K562 (cell line): Measurements from ENCODE around the gene ACOT9. TPM values are rescaled to one million over a fixed set of nuclear protein-coding genes. Genes with fewer than 3 reads are reported as not detected.
A peak's percentile ranks its signal among the peaks of the same experiment; 100 is the strongest.

Source experiments
- ARID1B ChIP-seq: fragments of 450-650 bp; IDR thresholded peaks from 2 replicates; pipeline ENCODE4 v1.6.1; 2016; ENCODE audit warnings: antibody characterized with exemption, mild to moderate bottlenecking, inconsistent platforms
- CREM ChIP-seq: IDR thresholded peaks from 2 replicates; pipeline ENCODE4 v1.6.1; 2014; ENCODE audit warnings: antibody characterized with exemption, low read depth
- FIP1L1 ChIP-seq: fragments of 200-400 bp; formaldehyde crosslinking; IDR thresholded peaks from 2 replicates; pipeline ENCODE4 v1.6.1; 2018; ENCODE audit warnings: mild to moderate bottlenecking, low read depth, low read length; ENCODE audit not compliant: poor library complexity, severe bottlenecking
- JUND ChIP-seq, 2 experiments: IDR thresholded peaks; 2 replicates in 1 of 2; 3 replicates in 1 of 2; pipeline ENCODE4 v1.6.1; 2011; ENCODE audit warnings: borderline replicate concordance in 2 of 2, low read depth in 2 of 2, low read length in 2 of 2, improper control_type of control experiment in 1 of 2, missing biosample characterization in 1 of 2, missing genetic modification characterization in 1 of 2, missing genetic modification reagents in 1 of 2
- MCM7 ChIP-seq, 2 experiments: fragments of 450-650 bp; IDR thresholded peaks; 2 replicates each; pipeline ENCODE4 v1.6.1; 2016 to 2018
- MGA ChIP-seq: fragments of 450-650 bp; IDR thresholded peaks from 2 replicates; pipeline ENCODE4 v1.6.1; 2016; ENCODE audit warnings: mild to moderate bottlenecking, moderate library complexity
- PHB2 ChIP-seq: fragments of 450-650 bp; IDR thresholded peaks from 2 replicates; pipeline ENCODE4 v1.6.1; 2017; ENCODE audit warnings: low read depth
- POLR2AphosphoS5 ChIP-seq: IDR thresholded peaks from 2 replicates; pipeline ENCODE4 v1.6.1; 2011; ENCODE audit warnings: mild to moderate bottlenecking, low read depth, low read length, moderate library complexity; ENCODE audit not compliant: control insufficient read depth, insufficient read depth
- PYGO2 ChIP-seq: fragments of 450-650 bp; IDR thresholded peaks from 2 replicates; pipeline ENCODE4 v1.6.1; 2016; ENCODE audit warnings: mild to moderate bottlenecking, missing genetic modification characterization, moderate library complexity, missing compliant biosample characterization
- ZNF124 ChIP-seq: sonication (generic); formaldehyde crosslinking; IDR thresholded peaks from 2 replicates; pipeline ENCODE4 v1.8.1; 2022; ENCODE audit warnings: missing genetic modification reagents
- ZNF780A ChIP-seq: fragments of 250-450 bp; sonication (Bioruptor Pico); IDR thresholded peaks from 2 replicates; pipeline ENCODE4 v1.5.0; 2021; ENCODE audit warnings: mild to moderate bottlenecking
- polyA plus RNA-seq, 8 experiments: library from polyadenylated mRNA; depleted of rRNA in 4 of 8; stranded (reverse) in 5 of 8; unstranded in 3 of 8; fragments of >200 nt; fragmentation: Nextera tagmentation in 2 of 8; fragmentation: Illumina TruSeq in 1 of 8; extraction: Ambion mirVana in 2 of 8; extraction: Trizol in 1 of 8; gene quantifications; 2 replicates each; pipeline versions ENCODE4 v1.2.1 to v1.2.3, GENCODE V29; 2011 to 2014; ENCODE audit warnings: inconsistent platforms in 1 of 8, missing spikeins in 1 of 8
- total RNA-seq, 7 experiments: library from RNA; depleted of rRNA in 6 of 7; stranded (reverse); fragments of >200 nt in 6 of 7; fragmentation: Illumina TruSeq in 2 of 7; extraction: Trizol in 2 of 7; gene quantifications; 2 replicates each; pipeline versions ENCODE4 v1.2.1 to v1.2.3, GENCODE V29; 2011 to 2021; ENCODE audit warnings: low replicate concordance in 1 of 7
- TF ChIP-seq, protein P1 (sequence below): fragments of 450-650 bp; IDR thresholded peaks from 2 replicates; pipeline ENCODE4 v1.6.1; 2017; ENCODE audit warnings: antibody characterized with exemption
- TF ChIP-seq, protein P2 (sequence below): fragments of 450-650 bp; formaldehyde crosslinking; IDR thresholded peaks from 2 replicates; pipeline ENCODE4 v1.4.0; 2020; ENCODE audit warnings: mild to moderate bottlenecking, moderate library complexity

ACOT9 gene
- total and polyA plus RNA-seq, 9 of the 15 experiments (the other 6 are each of a cell fraction or from before 2014, with no cell fraction given): 31.2 to 80.9 (median 45.3) TPM

DNA sequence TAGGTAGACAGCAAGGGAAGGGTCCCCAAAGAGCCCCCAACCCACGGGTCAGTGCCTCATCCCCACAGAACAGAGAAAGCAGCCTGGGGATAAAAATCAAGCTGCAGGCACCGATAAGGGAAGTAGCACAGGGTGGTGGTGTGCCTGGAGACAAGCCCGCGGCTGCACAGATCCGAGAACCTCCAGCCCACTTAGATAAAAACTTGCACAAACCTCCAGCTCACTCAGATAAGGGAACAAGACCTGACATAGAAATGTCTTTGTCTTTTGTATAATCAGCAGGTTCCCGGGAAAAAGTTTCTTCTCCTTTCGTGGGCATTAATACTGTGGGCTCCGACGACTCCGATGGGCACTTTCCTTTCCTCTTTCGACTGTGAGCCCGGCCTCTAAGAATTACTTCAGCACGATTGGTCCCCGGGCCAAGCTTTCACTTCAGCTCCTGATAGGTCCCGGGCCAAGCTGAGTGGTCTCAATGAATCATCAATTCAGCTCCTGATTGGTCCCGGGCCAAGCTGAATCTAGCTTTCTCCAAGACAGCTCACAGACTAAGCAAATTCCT lies 43.4 kb downstream of the ACOT9 start (continued):
- TF ChIP-seq, protein P1, sequence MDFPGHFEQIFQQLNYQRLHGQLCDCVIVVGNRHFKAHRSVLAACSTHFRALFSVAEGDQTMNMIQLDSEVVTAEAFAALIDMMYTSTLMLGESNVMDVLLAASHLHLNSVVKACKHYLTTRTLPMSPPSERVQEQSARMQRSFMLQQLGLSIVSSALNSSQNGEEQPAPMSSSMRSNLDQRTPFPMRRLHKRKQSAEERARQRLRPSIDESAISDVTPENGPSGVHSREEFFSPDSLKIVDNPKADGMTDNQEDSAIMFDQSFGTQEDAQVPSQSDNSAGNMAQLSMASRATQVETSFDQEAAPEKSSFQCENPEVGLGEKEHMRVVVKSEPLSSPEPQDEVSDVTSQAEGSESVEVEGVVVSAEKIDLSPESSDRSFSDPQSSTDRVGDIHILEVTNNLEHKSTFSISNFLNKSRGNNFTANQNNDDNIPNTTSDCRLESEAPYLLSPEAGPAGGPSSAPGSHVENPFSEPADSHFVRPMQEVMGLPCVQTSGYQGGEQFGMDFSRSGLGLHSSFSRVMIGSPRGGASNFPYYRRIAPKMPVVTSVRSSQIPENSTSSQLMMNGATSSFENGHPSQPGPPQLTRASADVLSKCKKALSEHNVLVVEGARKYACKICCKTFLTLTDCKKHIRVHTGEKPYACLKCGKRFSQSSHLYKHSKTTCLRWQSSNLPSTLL: no peak
- peak; percentile 85 for TF ChIP-seq POLR2AphosphoS5
- TF ChIP-seq MCM7 (IDR thresholded peaks at IDR 0.05): no peak
- no peak for TF ChIP-seq ZNF124
- no peak for TF ChIP-seq FIP1L1
- TF ChIP-seq ZNF780A (CRISPR knock-in tag): no peak
- TF ChIP-seq ARID1B: peak; percentile 95
- 0 out of 2 replicates have a peak, but pooled peaks have one; percentile 28 for TF ChIP-seq CREM
- TF ChIP-seq JUND (IDR thresholded peaks at IDR 0.05; ENCODE audit: borderline replicate concordance, low read depth, low read length): no peak
- peak; percentile 18; the same call in 1 of the 3 replicates for TF ChIP-seq JUND (tag; IDR thresholded peaks at IDR 0.05; ENCODE audit: borderline replicate concordance, low read depth, low read length)
- TF ChIP-seq MGA: no peak
- TF ChIP-seq, protein P2, sequence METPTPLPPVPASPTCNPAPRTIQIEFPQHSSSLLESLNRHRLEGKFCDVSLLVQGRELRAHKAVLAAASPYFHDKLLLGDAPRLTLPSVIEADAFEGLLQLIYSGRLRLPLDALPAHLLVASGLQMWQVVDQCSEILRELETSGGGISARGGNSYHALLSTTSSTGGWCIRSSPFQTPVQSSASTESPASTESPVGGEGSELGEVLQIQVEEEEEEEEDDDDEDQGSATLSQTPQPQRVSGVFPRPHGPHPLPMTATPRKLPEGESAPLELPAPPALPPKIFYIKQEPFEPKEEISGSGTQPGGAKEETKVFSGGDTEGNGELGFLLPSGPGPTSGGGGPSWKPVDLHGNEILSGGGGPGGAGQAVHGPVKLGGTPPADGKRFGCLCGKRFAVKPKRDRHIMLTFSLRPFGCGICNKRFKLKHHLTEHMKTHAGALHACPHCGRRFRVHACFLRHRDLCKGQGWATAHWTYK (CRISPR knock-in tag): no peak
- peak; percentile 67; the same call in 1 of the 2 replicates for TF ChIP-seq PHB2
- TF ChIP-seq PYGO2 (tag): peak; percentile 34; the same call in 1 of the 2 replicates
